GM21786 (cell line): ENCODE results near the gene PTK7.
"Not testable (repeated sequence)": the region's sequence is repeated elsewhere in the genome, so short reads cannot be mapped to it uniquely, and the experiment has no call there.

Experiments
- ATAC-seq: cut with Tn5 transposase; IDR thresholded peaks from one replicate; pipeline ENCODE4 v1.9.1; 2021; ENCODE audit not compliant: unreplicated experiment

Gene PTK7

GRCh38 chr6:43113431-43114260 lies 37.5 kb downstream of the PTK7 start:
- ATAC-seq, result no peak

DNA sequence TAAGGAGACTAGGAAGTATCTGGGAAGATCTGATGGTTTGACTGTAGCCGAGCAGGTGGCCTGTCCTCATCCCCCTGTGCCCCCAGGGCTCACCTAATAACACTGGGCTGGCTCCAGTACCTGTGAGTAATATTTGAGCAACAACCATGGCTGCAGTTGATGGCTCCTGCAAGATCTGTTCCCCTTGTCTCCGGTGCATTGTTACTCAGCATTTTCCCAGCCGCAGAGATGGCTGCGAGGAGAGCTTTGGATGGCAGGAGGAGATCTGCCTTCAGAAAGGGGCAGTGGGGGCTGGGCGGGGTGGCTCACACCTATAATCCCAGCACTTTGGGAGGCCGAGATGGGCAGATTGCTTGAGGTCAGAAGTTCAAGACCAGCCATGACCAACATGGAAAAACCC lies 39.3 kb downstream of the PTK7 start:
- no peak for ATAC-seq

DNA sequence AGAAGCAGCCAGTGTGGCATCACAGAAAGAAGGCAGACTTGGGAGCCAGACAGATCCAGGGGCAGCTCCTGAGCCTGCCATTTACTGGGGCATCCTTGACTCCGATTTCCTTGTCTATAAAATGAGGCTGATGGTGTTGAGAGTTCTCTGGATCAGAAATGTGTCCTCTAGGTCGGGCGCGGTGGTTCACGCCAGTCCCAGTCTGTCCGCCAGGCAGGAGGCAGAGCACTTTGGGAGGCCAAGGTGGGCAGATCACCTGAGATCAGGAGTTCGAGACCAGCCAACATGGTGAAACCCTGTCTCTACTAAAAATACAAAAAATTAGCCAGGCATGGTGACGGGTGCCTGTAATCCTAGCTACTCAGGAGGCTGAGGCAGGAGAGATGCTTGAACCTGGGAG lies 41.4 kb downstream of the PTK7 start:
- not testable (repeated sequence) for ATAC-seq

GRCh38 chr6:43119482-43119881 lies 43.4 kb downstream of the PTK7 start:
- no peak for ATAC-seq

GRCh38 chr6:43120101-43120763 lies 44.1 kb downstream of the PTK7 start:
- ATAC-seq, result no peak

- no peak for ATAC-seq
These were observed 45.1 kb downstream of the PTK7 start for GRCh38 chr6:43120944-43121913.

GRCh38 chr6:43122146-43122545 lies 46.0 kb downstream of the PTK7 start:
- ATAC-seq, result no peak

- ATAC-seq, result no peak
These were observed 47.6 kb downstream of the PTK7 start for GRCh38 chr6:43123461-43124314.

- ATAC-seq, result no peak
These were observed 48.4 kb downstream of the PTK7 start for GRCh38 chr6:43124481-43124880.

DNA sequence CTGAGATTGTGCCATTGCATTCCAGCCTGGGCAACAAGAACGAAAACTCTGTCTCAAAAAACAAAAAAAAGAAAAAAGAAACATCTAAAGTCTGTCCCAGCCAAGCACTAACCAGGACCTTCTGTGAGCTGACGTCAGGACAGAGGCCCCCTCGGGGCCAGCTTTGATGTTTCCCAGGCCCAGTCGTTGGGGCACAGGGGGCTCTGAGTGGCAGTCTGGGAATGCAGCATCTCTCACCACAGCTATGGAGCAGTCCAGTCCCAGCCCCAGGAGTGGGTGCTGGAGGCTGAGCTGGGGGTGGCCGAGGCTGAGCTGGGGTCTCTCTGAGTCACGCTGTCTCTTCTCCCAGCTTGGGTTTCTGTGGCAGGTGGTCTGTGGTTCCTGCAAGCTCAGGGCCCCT lies 49.0 kb downstream of the PTK7 start:
- no peak for ATAC-seq

GRCh38 chr6:43125555-43125954 lies 49.4 kb downstream of the PTK7 start:
- no peak for ATAC-seq

GRCh38 chr6:43127180-43127579 lies 51.1 kb downstream of the PTK7 start:
- no peak for ATAC-seq

- ATAC-seq, result no peak
These were observed 51.8 kb downstream of the PTK7 start for GRCh38 chr6:43127877-43128276.

- ATAC-seq, result no peak
These were observed 52.8 kb downstream of the PTK7 start for GRCh38 chr6:43128926-43129325.

DNA sequence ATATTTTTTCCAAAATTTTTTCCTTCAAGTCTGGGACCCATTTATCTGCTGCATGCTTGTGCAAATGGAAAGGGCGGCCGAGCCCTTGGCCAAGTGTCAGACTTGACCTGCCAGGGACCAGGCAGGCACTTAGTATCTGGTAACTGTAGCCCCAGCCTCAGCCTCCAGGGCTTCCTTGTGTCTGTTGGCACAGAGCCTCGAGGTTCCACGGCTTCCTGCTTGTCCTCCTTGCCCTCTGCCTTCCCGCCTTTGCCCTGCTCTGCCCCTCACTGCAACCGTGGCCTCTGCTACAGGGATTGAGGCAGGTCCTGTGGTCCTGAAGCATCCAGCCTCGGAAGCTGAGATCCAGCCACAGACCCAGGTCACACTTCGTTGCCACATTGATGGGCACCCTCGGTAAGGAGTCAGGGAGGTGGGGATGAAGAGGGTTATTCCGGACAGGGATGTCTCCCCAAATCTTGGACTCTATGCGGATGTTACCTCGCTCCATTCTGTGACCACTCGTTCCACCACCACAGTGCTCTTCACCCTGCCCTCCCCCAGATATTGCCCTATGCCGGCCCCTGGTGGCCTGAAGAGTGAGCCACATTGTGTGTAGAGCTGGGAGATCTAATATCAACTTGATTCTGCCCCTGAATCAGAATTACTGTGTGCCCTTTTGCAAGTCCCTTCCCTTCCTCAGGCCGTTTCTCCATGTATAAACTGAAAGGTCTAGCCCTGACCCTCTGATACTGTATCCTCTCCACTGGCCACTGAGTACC lies 53.5 kb downstream of the PTK7 start:
- no peak for ATAC-seq

DNA sequence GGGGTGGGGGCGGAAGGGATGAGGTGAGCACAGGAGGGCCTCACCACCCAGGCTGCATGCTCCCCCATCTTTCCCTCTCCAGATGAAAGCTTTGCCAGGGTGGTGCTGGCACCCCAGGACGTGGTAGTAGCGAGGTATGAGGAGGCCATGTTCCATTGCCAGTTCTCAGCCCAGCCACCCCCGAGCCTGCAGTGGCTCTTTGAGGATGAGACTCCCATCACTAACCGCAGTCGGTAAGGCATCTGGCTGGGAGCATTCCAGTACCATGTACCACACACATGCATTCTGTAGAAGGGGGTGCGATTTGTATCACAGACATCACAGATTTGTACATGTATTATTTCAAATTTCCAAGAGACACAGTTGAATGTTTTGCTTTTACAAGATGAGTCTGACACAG lies 54.3 kb downstream of the PTK7 start:
- no peak for ATAC-seq

DNA sequence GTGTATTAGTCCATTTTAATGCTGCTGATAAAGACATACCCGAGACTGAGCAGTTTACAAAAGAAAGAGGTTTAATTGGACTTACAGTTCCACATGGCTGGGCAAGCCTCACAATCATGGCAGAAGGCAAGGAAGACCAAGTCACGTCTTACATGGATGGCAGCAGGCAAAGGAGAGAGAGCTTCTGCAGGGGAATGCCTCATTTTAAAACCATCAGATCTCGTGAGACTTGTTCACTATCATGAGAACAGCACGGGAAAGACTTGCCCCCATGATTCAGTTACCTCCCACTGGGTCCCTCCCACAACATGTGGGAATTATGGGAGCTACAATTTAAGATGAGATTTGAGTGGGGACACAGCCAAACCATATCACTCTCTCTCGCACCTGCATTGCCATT lies 55.3 kb downstream of the PTK7 start:
- not testable (repeated sequence) for ATAC-seq

- ATAC-seq, result no peak
These were observed 62.2 kb downstream of the PTK7 start for GRCh38 chr6:43138267-43138666.

DNA sequence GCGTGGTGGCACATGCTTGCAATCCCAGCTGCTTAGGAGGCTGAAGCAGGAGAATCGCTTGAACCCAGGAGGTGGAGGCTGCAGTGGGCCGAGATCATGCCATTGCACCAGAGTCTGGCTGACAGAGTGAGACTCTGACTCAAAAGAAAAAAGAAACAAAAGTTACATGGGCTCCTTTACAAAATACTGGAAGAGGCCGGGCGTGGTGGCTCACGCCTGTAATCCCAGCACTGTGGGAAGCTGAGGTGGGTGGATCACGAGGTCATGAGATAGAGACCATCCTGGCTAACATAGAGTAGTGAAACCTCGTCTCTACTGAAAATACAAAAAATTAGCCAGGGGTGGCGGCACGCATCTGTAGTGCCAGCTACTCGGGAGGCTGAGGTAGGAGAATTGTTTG lies 63.9 kb downstream of the PTK7 start:
- not testable (repeated sequence) for ATAC-seq

- no peak for ATAC-seq
These were observed 65.5 kb downstream of the PTK7 start for GRCh38 chr6:43141644-43142043.
